ENCODE data around the gene DDTL.

The DDTL gene

GRCh38 chr22:24007253-24008021 is 40.7 kb downstream of the DDTL start:
- DNase-seq = no peak

GRCh38 chr22:24008022-24008283 is 41.3 kb downstream of the DDTL start:
- no peak for DNase-seq

DNA sequence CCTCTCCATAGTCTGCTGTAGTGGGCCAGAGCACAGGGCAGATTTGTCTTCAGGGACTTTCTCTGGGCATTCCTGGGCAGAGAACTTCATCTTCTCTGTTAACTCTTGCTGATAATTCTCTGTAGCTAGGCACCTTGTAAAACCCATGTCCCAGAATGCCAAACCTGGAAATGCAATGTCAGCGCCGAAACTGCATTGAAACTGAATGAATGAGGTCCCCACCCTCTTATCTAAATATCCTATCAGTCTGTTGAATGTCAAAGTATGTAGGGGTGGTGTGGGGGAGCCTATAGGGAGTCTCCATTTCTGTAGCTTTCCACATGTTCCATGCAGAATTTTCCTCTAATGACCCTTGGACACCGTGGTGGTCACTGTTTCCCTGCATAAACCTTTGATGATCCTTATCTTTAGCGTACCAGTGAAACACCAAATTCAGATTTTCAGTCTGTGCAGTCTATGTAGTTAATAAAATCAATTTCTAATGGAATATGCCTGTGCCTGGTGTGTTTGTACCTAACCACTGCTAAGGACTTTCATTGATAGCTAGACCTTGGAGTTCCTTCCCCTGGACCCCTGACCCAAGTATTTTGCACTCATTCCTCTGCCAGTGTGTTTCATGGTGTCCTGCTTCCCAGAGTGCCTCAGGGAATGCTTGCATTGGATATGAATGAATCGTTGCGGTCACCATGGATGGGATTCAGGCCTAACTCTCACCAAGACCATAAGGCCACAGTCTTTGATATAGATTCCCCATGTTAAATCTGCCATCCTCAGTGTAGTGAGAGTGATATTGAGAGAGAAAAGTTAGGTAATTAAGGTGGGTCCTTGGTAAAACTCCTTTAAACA is 41.9 kb downstream of the DDTL start:
- no peak for DNase-seq

DNA sequence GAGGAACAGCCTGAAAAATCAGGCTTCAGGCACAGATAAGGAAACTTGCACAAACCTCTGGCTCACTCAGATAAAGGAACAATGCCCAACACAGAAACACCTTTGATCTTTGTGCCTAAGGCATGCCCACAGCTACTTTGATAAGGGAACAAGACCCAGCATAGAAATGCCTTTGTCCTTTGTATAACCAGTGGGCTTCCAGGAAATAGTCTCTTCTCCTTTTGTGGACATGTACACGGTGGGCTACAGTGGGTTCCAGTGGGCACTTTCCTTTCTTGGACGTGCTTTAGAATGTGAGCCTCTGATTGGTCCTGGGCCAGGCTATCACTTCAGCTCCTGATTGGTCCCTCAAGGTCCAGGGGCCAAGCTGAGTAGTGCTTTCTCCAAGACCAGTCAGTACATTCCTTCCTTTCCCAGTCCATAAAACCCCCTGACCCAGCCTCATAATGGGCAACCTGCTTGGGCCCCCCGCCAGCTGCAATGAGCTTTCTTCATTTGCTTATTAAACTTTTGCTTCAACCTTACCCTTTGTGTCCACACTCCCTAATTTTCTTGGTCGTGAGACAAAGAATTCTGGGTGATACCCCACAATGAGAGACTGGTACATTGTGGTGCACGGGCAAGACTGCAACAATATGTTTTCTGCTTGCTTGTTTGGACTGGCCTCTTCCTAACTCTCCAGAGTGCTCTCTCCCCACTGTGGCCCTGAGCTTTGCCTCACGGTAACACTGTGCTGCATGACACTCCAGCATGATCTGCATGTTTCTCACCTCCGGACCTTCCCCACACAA is 42.7 kb downstream of the DDTL start:
- no peak for DNase-seq

- no peak for DNase-seq
These were observed 43.3 kb downstream of the DDTL start for GRCh38 chr22:24010018-24010391.

GRCh38 chr22:24011735-24012068 is 45.0 kb downstream of the DDTL start:
- DNase-seq = no peak

GRCh38 chr22:24016156-24016555 is 49.5 kb downstream of the DDTL start:
- DNase-seq = no peak

DNA sequence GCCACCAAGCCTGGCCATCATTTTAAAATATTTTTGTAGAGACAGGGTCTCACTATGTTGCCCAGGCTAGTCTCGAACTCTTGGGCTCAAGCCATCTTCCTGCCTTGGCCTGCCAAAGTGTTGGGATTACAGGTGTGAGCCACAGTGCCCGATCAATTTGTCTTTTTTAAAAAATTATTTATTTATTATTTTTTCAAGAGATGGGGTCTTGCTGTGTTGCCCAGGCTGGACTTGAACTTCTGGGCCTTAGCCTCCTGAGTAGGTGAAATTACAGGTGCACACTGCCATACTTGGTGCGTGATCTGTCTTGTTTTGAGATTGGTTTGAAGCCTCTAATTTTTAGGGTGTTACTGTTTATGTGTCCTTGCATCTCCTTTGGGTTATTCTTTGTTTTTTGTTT is 54.6 kb downstream of the DDTL start:
- no peak for DNase-seq

All from NCI-H1092 treated with DMSO at 0.1 percent for 48 hours (cell line).